ENCODE measurements around the gene DNPEP.

DNA sequence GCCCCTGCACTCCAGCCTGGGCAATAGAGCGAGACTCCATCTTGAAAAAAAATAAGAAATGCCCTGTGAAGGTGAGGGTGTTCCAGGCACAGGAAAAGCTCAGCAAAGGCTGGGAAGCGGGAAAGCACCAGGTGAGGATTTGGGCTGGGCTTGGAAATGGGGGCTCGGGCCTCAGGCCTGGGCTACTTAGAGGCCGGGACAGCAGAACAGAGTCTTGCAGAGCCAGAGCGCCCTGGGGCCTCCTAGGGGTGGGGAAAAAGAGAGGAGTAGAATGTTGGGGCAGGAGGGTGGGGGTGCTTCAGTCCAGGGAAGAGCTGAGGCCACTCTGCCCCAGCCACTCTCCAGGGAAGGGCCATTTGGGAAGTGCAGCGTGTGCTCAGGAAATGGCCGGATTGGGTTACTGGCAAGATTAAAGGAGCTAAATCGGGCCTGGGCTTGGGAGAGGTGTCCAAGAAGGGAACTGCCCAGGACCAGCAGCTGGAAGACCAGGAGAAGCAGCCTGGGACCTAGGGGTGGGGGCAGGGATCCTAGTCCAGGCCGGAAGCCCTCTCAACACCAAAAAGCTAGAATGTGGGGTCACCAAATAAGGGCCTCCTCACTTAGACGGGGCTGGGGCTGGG lies 16.7 kb upstream of the DNPEP start:
- TF ChIP-seq POLR2A (IDR thresholded peaks at IDR 0.05), result no peak
- TF ChIP-seq, protein P1, sequence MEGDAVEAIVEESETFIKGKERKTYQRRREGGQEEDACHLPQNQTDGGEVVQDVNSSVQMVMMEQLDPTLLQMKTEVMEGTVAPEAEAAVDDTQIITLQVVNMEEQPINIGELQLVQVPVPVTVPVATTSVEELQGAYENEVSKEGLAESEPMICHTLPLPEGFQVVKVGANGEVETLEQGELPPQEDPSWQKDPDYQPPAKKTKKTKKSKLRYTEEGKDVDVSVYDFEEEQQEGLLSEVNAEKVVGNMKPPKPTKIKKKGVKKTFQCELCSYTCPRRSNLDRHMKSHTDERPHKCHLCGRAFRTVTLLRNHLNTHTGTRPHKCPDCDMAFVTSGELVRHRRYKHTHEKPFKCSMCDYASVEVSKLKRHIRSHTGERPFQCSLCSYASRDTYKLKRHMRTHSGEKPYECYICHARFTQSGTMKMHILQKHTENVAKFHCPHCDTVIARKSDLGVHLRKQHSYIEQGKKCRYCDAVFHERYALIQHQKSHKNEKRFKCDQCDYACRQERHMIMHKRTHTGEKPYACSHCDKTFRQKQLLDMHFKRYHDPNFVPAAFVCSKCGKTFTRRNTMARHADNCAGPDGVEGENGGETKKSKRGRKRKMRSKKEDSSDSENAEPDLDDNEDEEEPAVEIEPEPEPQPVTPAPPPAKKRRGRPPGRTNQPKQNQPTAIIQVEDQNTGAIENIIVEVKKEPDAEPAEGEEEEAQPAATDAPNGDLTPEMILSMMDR (IDR thresholded peaks at IDR 0.05), result no peak
